DMS79 (cell line): ENCODE results near the gene BARX1.
"Not testable (repeated sequence)": the region's sequence is repeated elsewhere in the genome, so short reads cannot be mapped to it uniquely, and the experiment has no call there.

ENCODE experiments used
- DNase-seq: peaks from one replicate; lab custom pipeline; 2025; lab: John Stamatoyannopoulos, UW

Gene BARX1, protein sequence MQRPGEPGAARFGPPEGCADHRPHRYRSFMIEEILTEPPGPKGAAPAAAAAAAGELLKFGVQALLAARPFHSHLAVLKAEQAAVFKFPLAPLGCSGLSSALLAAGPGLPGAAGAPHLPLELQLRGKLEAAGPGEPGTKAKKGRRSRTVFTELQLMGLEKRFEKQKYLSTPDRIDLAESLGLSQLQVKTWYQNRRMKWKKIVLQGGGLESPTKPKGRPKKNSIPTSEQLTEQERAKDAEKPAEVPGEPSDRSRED

GRCh38 chr9:93955111-93955980 is at the start of gene BARX1:
BARX1 (minus strand) TSS chr9:93955355; CDS start chr9:93955146, 209 bp downstream.
- peak; percentile 16 for DNase-seq

- DNase-seq, result peak; percentile 31
These were observed 47.4 kb upstream of the BARX1 start for GRCh38 chr9:94002316-94003140.

DNA sequence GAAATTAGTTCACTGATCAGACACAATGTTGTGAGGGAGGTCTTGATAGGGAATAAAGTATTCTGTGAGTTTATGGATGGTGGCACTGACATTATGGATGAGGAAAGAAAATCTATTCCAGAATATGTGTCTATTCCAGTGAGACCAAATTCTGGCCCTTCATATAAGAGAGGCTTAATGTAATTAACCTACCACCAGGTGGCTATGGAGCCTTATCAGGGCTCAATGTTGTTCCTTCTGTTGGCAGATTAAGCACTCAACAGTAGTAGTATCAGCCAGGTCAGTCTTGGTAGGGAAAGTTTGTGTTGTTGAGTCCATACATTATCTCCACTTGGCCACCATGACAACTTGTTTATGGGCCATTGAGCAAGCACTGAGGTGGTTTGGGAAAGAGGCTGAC is 41.7 kb upstream of the BARX1 start:
- DNase-seq, result no peak

DNA sequence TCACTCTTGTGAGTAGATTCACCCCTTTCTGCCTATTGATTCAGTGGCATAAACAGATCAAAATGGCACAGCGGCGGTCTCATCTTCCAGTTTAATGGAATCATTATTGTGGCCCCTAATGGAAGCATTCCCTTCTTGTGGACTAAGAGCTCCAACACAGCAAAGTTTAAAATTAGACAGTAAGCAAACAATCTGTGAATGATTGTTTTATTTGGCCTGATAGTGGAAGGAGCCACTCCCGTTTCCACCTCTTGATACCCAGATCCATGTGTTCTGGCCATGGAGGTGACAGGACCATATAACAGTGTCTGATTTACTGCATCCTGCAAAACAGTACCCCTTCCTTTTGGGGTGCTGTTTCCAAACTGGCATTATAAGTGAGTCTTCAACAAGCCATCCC is 41.2 kb upstream of the BARX1 start:
- no peak for DNase-seq

DNA sequence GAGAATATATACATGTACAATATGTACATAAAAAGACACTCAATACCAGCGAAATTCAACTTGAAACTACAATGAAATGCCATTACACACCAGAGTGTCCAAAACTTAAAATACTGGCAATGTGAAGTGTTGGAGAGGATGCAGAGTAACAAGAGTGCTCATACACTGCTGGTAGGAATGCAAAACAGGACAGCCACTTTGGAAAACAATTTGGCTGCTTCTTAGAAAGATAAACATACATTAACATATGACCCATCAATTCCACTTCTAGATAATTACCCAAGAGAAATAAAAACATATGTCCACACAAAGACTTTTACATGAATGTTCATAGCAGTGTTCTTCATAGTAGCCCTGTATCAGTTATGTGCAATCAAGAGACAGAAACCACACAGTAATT is 39.4 kb upstream of the BARX1 start:
- no peak for DNase-seq

DNA sequence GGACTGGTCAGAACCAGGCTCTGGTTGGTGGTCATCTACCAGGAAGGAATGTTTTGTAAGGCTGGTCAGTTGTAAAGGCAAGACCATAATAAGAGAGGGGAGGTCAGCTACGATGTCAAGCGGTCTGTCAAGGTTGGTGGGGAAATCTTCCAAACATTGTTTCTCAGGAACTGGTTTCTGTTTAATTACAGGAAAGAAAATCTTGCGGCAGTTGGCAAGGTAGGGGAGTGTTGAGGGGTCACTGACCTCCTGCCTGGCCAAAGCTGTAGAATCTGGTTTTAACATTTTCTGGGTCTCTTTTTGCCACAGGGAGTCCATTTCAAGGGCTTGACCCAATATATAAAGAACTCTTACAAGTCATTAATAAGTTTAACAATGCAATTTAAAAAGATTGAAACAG is 39.0 kb upstream of the BARX1 start:
- DNase-seq, result no peak

GRCh38 chr9:93992830-93993229 is 37.7 kb upstream of the BARX1 start:
- no peak for DNase-seq

DNA sequence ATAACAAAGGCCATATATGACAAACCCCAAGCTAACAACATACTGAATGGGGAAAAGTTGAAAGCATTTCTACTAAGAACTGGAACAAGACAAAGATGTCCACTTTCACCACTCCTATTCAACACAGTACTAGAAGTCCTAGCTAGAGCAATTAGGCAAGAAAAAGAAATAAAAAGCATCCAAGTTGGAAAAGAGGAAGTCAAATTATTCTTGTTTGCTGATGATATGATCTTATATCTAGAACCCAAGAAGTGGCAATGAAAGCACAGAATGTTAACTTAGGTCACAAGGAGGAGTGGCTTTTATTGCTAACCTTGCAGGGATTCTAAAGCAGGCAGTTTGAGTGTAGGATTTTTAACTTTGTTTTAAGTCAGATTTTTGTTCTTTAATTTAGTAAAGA is 35.3 kb upstream of the BARX1 start:
- no peak for DNase-seq

DNA sequence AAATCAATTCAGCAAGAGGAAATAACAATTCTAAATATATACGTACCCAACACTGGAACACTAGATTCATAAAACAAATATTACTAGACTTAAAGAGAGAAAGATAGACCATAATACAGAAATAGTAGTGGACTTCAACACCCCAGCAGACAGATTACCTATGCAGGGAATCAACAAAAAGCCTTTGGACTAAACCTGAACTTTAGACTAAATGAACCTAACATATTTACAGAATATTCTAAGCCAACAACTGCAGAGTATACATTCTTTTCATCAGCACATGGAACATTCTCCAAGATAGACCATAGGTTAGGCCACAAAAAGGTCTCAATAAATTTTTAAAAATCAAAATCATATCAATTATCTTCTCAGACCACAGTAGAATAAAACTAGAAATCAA is 32.9 kb upstream of the BARX1 start:
- DNase-seq, result no peak

DNA sequence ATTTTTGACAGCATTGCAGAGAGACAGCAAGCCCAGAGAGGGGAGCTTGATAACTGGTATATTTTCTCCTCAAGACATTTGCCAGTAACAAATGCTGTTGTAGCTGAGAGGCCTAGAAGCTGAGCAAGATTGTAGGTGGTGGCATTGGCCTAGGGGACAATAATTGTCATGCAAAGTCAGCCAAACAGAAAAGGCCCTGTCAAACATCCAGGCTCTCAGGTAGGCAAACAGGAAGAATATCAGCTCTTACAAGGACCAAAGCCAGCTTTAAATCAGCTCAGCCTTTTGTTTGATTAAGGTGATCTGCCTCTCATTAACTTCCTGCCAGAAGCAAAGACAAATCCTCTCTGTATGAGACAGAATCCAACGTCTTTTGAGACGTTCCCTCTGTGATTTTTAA is 29.7 kb upstream of the BARX1 start:
- no peak for DNase-seq

- no peak for DNase-seq
These were observed 28.7 kb upstream of the BARX1 start for GRCh38 chr9:93983875-93984274.

DNA sequence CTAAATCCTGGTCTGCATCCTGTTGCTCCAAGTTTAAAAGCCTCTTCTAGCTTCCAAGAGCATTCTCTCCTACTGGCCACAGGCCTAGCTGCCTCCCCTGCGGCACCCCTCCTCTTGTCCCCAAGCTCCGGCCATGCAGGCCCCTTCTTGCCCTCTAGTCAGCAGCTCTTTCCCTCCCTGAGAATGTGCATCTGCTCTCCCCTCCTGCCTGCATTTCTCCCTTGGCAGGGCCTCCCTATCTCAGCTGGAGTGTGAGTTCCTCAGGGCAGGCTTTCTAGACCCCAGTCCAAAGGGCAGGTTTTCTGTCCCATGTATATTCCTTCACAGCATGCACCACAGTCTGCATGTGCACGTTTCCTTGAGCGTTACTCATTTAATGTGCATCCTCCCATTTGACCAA is 24.6 kb upstream of the BARX1 start:
- DNase-seq, result no peak

DNA sequence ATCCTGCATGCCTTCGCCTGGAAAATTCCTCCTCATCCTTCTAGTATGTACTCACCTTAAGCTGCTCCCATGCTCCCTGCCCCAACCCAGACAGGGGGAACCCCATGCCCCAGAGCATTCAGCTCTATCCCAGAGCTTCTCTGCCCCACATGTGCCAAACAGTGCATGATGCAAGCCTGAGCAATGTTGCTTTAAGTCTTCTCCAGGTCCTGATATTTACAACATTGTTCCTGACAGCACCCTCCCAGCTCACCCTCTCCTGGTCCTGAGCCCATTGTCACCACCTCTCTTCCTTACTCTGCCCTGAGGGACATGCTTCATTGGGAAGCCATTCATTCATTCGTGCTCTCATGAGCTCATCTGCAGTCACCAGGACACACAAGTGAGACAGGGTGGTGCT is 23.4 kb upstream of the BARX1 start:
- DNase-seq, result no peak

DNA sequence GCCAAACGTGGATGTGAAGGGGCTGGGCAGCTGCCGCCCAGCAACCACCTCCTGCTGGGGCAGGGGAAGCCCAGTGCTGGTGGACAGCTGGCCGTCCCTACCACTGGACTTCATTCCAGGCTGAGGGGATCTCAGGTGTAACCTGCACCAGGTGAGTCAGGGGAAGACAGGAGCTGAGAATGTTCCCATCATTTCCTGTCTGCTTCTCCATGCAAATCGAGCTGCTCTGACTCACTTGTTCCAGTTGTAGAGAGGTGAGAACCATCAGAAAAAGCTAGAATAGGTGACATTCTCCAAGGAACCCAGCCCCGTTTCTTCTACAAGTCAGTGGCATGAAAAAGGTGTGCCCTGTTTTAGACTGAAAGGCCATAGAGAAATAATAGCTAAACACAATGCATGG is 21.8 kb upstream of the BARX1 start:
- DNase-seq, result no peak

DNA sequence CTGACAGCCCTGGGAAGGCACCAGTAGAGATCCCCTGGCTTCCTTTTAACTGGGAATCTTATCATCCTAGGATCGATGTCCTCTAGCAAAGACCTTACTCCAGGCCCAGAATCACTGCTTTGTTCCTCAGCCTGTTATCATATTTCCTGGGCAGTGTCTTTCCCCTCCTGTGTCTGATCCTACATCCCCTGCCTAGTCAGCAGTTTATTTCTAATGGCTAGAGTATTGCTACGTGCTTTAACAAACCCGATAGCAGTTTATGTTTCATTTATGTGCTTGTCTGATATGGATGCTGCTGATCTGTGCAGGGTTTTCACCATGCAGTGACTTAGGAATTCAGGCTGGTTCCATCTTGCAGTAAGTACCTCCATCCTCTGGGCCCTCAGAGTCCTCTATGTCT is 20.9 kb upstream of the BARX1 start:
- no peak for DNase-seq

DNA sequence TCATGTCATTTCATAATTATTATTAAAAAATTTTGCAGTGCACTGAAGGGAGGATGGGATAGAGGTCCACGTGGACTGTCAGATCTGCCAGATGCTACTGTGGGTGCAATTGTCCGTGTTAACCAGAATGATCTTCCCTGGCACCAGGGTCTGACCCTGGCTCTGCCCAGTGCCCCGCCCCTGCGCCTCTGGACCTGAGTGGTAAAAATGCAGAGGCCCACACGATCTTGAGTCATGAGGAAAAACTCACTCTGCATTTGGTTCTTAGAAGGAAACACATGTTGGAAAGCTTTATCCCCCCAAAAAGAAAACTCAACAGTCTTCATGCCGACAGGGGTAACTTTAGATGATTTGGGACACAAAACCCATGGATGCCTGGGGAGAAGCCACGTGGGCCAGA is 20.1 kb upstream of the BARX1 start:
- DNase-seq, result no peak

- DNase-seq, result no peak
These were observed 19.0 kb upstream of the BARX1 start for GRCh38 chr9:93974151-93974550.

DNA sequence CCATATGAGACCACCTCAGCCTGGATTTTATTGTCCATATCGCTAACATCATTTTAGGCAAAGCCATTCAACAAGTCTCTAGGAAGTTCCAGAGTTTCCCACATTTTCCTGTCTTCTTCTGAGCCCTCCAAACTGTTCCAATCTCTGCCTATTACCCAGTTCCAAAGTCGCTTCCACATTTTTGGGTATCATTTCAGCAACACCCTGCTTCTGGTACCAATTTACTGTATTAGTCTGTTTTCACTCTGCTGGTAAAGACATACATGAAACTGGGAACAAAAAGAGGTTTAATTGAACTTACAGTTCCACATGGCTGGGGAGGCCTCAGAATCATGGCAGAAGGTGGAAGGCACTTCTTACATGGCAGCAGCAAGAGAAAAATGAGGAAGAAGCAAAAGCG is 17.5 kb upstream of the BARX1 start:
- not testable (repeated sequence) for DNase-seq

DNA sequence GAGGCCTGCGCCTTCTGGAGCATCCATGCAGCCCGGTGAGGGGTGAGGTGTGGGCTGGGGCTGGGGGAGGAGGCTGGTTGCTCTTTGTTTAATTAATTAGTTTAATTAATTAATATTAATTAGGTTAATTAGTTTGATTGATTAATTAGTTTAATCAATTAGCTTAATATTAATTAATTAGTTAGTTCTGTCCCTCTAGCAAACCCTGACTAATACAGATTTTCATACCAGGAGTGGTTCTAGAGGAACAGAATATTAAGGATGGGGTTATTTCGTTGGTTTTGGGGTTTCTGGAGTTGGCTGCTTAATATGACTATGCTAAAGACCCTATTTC is 14.1 kb upstream of the BARX1 start:
- DNase-seq, result no peak

DNA sequence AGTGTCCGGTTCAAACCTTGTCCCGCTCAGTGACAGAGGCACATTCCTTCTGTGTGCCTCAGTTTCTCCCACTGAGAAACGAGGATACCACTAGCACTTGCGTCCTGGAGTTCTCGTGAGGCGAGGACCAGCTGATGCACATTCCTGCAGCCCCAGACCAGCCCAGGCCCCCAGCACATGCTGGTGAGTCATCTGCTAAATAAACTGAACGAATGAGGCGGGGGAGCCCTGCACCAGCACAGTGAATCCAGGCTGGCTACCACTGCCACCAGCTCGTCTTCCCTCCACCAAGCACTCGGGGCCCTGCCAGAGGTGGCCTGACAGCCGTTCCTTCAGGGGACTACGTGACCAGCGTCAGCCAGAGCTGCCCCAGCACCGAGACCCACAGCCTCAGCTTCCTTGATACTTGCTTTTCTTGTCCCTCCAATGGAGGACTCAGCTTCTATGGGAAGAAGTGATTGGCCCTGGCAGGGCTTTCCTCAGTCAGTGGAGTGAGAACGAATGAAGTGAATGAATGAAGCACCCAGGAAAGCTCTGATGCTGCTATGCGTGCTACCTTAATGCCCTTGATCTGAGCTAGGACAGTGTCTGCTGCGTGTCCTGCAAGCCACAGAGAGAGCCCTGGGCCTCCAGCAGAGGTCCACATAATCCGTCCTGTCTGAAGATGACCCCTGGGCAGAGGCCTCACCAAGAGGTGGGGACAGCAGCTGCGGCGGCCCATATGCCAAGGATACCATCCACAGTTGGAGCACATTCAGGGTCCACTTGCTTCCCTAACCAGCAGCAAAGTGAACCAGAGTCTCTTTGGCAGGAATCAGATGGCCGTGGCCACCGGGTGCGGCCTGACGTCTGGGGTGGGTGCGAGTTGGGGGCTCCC is 13.5 kb upstream of the BARX1 start:
- no peak for DNase-seq

- no peak for DNase-seq
These were observed 12.1 kb upstream of the BARX1 start for GRCh38 chr9:93967020-93967803.
